ENCODE data around the gene ZPBP2.

DNA sequence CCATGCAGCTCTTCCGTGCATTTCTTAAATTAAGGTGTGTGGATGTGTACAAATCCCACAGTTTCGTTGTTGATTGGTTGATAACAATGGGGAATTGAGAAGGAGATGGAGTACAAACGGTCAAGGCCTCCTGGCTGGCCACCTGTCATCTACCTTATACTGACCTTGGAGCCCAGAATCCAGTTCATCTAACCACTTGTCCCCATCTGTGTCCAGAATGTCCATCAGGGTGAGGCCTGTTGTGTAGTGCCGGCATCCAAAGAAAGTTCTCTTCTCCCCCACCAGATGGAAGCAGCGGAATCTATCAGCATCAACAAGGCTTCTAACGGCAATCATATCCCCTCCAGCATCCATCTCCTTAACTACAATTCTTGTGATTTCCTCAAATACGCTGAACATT lies 48.9 kb downstream of the ZPBP2 start:
- TF ChIP-seq, protein P1, sequence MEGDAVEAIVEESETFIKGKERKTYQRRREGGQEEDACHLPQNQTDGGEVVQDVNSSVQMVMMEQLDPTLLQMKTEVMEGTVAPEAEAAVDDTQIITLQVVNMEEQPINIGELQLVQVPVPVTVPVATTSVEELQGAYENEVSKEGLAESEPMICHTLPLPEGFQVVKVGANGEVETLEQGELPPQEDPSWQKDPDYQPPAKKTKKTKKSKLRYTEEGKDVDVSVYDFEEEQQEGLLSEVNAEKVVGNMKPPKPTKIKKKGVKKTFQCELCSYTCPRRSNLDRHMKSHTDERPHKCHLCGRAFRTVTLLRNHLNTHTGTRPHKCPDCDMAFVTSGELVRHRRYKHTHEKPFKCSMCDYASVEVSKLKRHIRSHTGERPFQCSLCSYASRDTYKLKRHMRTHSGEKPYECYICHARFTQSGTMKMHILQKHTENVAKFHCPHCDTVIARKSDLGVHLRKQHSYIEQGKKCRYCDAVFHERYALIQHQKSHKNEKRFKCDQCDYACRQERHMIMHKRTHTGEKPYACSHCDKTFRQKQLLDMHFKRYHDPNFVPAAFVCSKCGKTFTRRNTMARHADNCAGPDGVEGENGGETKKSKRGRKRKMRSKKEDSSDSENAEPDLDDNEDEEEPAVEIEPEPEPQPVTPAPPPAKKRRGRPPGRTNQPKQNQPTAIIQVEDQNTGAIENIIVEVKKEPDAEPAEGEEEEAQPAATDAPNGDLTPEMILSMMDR (IDR thresholded peaks at IDR 0.05) = no peak
- no peak for TF ChIP-seq POLR2AphosphoS5 (IDR thresholded peaks at IDR 0.05)
